Left cardiac atrium (tissue), 4 donors: ENCODE measurements around the gene PARP8. TPM values are rescaled to one million over a fixed set of nuclear protein-coding genes. Genes with fewer than 3 reads are reported as not detected.
"Not testable (repeated sequence)": the region's sequence is repeated elsewhere in the genome, so short reads cannot be mapped to it uniquely, and the experiment has no call there.

Experiments
- ATAC-seq, 2 donors: fragments of 200-7000 bp; cut with Tn5 transposase; one replicate each; pipeline ENCODE4 v1.9.1; 2020; ENCODE audit warnings: mild to moderate bottlenecking in 2 of 2, moderate library complexity in 2 of 2
- DNase-seq: peaks from one replicate; pipeline ENCODE4 v3.0.0-alpha.2; 2020
- intact Hi-C, 2 donors: fragments of 100-400 bp; cut with DNase I; formaldehyde crosslinking; loops; one replicate each; pipeline versions ENCODE4 v1.14.1 to v1.15.1; 2022 to 2023
- total RNA-seq, 2 donors: library from RNA; stranded (reverse); fragmentation: NEBNext Ultra II Directional; extraction: Animal tissue kit (Norgen Biotek cat#: 25700); gene quantifications; one replicate each; pipeline ENCODE4 v1.2.1, GENCODE V29; 2021
- donor health status: DM: no; HTN: yes; CAD: no.
- donor health status: DM: no; HTN: yes; CAD: no; lungs with severe emphysema.
- donor health status: DM: yes; HTN: yes; CAD: no.
- donor health status: Dilated cardiomyopathy.

Gene PARP8
- total RNA-seq, 2 donors from 2014 or later, result 11.2 to 13.5 TPM

DNA sequence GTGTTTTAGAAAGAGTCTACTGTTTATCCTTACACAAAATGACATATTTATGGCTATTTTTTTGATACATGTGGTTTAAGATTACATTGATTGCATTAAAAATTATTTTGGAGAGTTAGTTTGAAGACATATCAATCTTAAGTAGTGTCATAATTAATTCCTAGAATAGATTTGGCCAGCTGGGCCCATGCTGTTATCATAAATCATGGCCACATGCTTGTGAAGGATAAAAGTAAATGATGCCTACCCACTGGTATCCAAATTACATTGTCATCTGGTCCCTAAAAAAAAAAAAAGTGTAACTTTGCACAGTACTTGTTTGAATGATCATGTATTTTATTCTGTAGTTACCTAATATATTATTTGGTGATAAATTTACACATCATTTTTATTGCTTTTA is 96.9 kb downstream of the PARP8 start:
- intact Hi-C loops, result no loop called here
- ATAC-seq (no peak), DNase-seq (no peak)

GRCh38 chr5:50763846-50764245 is 97.4 kb downstream of the PARP8 start:
- intact Hi-C loops, result no loop called here
- DNase-seq (no peak), ATAC-seq (no peak)

DNA sequence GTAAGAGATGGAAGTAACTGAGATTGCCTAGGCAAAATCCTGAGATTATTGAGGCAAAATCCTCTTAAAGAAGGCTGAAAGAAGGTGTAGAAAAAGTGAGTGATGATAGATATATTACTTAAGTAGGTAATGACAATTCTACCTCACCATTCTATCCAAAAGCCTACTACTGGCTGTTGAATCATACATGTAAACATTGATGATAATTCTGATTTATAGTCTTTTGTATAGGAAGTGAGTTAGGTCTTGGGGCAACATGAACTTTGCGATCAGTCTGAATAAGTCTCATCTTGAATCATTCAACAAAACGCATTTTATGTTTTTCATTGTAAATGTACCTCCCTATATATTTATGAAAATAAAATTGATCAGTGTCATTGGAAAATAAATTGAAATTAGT is 99.6 kb downstream of the PARP8 start:
- DNase-seq, result no peak
- intact Hi-C loops, result no loop called here
- ATAC-seq, result no peak

DNA sequence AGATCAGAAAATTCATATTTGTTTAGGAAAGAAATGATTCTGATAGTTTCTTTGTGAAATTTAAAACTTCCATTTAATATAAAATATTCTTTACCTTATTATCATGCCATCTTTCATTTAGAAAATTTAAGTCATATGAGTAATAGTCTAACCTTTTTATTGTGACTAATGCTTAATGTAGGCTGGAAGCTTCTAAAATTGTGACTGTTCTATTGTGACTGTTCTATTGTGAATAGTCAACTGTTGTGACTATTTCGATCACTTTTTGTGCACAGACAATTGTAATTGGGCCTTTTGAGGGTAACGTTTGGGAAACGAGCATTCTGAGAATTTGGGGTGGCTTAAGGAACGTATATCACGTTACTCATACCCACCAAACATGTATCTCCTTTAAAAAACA is 100.0 kb downstream of the PARP8 start:
- intact Hi-C loops, result no loop called here
- ATAC-seq (no peak), DNase-seq (no peak)

- ATAC-seq, result no peak
- DNase-seq, result no peak
- intact Hi-C loops, result no loop called here
These were observed 100.5 kb downstream of the PARP8 start for GRCh38 chr5:50766967-50767366.

DNA sequence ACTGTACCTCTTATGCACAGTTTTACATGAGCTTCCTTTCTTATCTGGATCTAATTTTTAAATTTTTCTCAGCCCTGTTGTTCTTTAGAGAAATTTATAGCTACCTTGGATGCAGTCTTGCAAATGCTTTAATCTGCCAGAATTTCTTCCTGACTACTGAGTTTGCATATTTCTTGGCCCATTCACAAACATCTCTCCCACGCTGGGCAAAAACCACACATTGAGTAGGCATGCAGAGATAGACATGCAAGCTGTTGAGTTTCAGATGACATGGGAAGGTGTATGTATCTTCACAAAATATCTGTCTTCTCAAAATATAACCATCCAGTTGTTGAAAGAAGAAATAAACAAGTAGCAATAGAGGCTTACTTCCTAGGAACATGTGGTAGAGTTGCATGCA is 101.2 kb downstream of the PARP8 start:
- intact Hi-C loops, result no loop called here
- peak in 1 of 2 donors; percentile 53 for ATAC-seq
- no peak for DNase-seq

DNA sequence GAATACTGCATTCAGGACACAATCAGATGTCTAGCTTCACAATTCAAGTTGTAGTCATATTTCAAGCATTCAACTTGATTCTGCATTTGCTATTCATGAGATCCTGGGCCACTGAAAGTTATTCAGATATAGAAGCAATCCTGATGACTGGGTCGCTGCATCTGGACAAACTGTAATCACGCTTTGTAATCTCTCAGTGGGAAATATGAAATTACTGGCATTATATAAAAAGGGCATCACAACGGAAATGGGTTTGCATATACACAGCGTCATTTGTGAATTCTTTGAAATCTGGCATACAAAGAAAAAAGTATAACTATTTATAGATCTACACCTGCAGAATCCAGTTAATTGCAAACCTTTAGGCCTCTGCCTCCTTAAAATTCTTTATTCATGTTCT is 102.2 kb downstream of the PARP8 start:
- ATAC-seq (no peak), DNase-seq (no peak)
- intact Hi-C loops, result no loop called here

- intact Hi-C loops, result no loop called here
- no peak for ATAC-seq
- DNase-seq, result no peak
These were observed 104.0 kb downstream of the PARP8 start for GRCh38 chr5:50770441-50770840.

- intact Hi-C loops, ATAC-seq, DNase-seq: not testable (repeated sequence)
These were observed 108.2 kb downstream of the PARP8 start for GRCh38 chr5:50774446-50775175.

- intact Hi-C loops, result no loop called here
- no peak for DNase-seq
- ATAC-seq, result no peak
These were observed 119.6 kb downstream of the PARP8 start for GRCh38 chr5:50786073-50786472.

- DNase-seq, result no peak
- intact Hi-C loops, result no loop called here
- ATAC-seq, result no peak
These were observed 125.4 kb downstream of the PARP8 start for GRCh38 chr5:50791813-50792212.

GRCh38 chr5:50792843-50793242 is 126.4 kb downstream of the PARP8 start:
- DNase-seq (no peak), ATAC-seq (no peak)

DNA sequence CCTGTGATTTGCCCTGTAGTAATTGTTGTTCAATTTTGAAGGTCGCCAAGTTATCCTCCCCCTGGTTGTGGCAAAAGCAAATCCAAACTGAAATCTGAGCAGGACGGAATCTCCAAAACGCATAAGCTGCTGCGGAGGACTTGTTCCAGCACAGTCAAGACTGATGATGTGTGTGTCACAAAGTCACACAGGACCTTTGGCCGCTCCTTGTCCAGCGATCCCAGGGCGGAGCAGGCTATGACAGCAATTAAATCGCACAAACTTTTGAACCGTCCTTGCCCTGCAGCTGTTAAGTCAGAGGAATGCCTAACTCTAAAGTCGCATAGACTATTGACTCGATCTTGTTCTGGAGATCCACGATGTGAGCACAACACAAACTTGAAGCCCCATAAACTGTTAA is 128.4 kb downstream of the PARP8 start:
- DNase-seq, result no peak
- no peak for ATAC-seq
- intact Hi-C loops, result no loop called here

More at GRCh38 chr5:50792843-50793242, 126.4 kb downstream of the PARP8 start:
- intact Hi-C loops, result no loop called here

GRCh38 chr5:50798002-50798401 is 131.6 kb downstream of the PARP8 start:
- intact Hi-C loops, result no loop called here
- no peak for ATAC-seq
- no peak for DNase-seq

DNA sequence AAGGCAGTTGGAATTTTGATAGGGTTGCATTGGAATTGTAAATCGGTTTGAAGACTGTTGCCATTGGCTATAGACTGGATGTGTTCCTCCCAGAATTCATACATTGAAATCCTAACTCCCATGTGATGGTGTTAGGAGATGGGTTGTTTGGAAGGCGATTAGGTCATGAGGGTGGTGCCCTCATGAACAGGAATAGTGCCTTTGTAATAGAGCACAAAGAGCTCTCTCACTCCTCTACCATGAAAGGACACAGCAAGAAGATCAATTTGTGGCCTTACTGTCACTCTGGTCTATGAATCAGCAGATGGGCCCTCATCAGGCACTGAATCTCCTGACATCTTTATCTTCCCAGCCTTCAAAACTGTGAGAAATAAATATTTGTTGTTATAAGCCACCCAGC is 133.2 kb downstream of the PARP8 start:
- intact Hi-C loops, result no loop called here
- DNase-seq (no peak), ATAC-seq (no peak)

GRCh38 chr5:50800410-50800809 is 134.0 kb downstream of the PARP8 start:
- intact Hi-C loops, result no loop called here
- DNase-seq (no peak), ATAC-seq (no peak)

GRCh38 chr5:50807661-50808060 is 141.2 kb downstream of the PARP8 start:
- ATAC-seq (peak; percentile 50 to 58), DNase-seq (no peak)
- intact Hi-C loops, result no loop called here

DNA sequence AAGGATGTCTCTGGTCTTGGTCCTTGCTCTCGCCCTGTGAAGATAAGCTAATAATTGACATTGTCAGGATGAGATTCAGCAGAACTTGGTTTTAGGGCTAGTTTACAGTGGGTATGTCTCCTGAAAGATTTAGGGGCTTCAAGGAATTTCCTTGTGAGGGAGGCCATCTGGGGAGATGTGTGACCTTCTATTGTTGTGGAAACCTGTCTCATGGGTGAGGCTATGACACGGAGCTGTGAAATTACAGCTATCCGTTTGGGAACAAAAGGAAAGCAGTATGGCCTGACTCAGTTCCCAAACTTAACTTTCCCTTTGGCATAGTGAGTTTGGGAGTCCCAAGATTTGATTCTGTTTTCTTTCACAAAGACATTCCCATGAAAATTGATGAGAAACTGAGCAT is 142.0 kb downstream of the PARP8 start:
- intact Hi-C loops, result no loop called here
- DNase-seq, result no peak
- ATAC-seq, result no peak

DNA sequence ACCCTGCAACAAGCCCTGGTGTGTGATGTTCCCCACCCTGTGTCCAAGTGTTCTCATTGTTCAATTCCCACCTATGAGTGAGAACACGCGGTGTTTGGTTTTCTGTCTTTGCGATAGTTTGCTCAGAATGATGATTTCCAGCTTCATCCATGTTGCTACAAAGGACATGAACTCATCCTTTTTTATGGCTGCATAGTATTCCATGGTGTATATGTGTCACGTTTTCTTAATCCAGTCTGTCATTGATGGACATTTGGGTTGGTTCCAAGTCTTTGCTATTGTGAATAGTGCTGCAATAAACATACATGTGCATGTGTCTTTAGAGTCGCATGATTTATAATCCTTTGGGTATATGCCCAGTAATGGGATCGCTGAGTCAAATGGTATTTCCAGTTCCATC is 145.3 kb downstream of the PARP8 start:
- intact Hi-C loops, ATAC-seq, DNase-seq: not testable (repeated sequence)

GRCh38 chr5:50813691-50814090 is 147.3 kb downstream of the PARP8 start:
- intact Hi-C loops, result no loop called here
- no peak for ATAC-seq

GRCh38 chr5:50814556-50814955 is 148.1 kb downstream of the PARP8 start:
- intact Hi-C loops, result no loop called here
- no peak for ATAC-seq
- no peak for DNase-seq

More at GRCh38 chr5:50813691-50814090, 147.3 kb downstream of the PARP8 start:
- DNase-seq, result no peak
